ENCODE results near the gene LCTL.
"Not testable (repeated sequence)": the region's sequence is repeated elsewhere in the genome, so short reads cannot be mapped to it uniquely, and the experiment has no call there.

LCTL gene

DNA sequence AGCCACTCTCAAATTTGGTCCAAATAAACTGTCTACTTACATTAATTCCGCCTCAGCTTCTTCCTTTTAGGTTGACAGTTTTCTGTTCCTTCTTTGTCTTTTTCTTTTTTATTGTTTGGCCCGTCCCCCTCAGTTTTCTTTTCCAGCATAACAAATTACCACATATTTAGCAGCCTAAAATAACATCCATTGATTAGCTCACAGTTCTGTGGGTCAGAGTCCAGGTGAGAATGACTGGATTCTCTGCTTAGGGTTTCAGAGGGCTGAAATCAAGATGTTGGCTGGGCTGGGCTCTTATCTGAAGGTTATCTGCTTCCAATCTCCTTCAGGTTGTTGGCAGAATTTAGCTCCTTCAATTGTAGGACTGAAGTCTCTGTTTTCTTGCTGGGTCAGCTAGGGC, 24.6 kb upstream of the LCTL start:
- no peak for DNase-seq

DNA sequence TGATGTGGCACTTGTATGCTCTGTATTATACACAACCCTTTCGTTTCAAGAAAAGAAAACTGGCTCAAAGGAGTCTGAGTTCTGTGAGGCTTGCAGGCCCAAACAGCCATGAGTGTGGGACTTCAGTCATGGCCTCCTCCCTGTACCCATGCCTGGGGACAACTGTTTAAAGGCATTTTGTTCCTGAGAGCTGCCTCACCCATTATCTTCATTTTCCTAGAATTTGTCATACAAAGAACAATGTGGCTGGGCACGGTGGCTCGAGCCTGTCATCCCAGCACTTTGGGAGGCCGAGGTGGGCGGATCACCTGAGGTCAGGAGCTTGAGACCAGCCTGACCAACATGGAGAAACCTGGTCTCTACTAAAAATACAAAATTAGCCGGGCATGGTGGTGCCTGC, 23.6 kb upstream of the LCTL start:
- not testable (repeated sequence) for DNase-seq

DNA sequence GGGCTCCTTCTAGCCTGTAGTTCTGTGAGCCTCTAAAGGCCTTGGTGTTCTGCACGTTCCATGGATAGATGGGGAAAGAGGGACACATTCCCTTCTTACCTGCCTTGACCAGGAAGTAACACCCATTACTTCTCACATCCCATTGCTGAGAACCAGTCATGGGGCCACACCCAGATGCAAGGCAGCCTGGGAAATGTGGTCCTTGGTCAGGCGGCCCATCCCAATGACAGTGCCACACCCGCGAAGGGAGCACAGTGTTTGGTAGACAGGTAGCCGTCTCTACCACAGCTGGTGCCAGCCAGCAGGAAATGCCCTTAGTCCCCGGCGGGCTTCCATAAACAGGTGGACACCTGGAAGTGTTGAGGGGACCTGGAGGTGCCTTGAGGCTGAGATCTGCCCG, 23.2 kb upstream of the LCTL start:
- no peak for DNase-seq

DNA sequence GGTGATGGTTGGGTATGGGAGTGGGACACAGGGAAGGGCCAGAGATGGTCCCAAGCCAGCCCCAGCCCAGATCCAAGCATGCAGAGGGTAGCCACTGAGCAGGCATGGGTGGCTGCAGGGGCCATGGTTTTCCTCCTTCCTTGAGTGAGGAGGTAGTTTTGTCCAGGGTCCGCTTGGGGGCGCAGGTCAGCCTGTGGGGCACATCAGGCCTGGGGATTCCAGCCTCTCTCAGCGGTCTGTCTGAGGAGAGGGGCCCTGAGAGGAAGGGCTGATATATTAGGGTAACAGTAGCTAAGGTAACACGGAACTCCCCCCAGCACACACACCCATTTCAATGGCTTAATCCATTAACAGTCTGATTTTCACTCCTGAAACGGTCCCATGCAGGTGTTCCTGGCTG, 22.7 kb upstream of the LCTL start:
- DNase-seq = no peak

DNA sequence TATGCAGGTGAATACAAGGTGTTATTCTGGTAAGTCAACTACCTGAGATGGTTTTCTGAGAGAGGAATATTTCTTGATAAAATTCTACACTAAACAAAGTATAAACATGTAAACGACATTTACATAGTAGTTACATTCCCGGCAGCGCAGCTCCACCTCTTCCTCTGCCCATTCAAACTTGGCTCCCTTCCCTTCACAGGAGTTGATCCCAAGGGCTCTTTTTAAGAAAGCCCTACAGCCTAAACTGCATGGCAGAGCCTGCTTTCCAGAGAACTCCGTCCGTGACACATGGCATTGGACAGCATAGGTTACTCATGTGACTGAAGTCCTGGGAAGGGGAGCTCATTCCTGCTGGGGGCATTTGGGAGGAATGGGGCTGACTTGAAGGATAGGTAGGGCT, 22.0 kb upstream of the LCTL start:
- DNase-seq = no peak

DNA sequence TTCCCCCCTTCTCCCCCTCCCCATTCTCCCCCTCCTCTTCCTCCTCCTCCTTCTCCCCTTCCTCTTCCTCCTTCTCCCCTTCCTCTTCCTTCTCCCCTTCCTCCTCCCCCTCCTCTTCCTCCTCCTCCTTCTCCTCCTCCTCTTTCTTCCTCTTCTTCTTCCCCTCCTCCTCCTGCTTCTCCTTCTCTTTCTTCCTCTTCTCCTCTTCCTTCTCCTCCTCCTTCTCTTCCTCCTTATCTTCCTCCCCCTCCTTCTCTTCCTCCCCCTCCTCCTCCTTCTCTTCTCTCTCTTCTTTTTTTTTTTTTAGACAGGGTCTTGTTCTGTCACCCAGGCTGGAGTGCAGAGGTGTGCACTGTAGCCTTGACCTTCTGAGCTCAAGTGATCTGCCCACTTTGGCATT, 21.2 kb upstream of the LCTL start:
- no peak for DNase-seq

DNA sequence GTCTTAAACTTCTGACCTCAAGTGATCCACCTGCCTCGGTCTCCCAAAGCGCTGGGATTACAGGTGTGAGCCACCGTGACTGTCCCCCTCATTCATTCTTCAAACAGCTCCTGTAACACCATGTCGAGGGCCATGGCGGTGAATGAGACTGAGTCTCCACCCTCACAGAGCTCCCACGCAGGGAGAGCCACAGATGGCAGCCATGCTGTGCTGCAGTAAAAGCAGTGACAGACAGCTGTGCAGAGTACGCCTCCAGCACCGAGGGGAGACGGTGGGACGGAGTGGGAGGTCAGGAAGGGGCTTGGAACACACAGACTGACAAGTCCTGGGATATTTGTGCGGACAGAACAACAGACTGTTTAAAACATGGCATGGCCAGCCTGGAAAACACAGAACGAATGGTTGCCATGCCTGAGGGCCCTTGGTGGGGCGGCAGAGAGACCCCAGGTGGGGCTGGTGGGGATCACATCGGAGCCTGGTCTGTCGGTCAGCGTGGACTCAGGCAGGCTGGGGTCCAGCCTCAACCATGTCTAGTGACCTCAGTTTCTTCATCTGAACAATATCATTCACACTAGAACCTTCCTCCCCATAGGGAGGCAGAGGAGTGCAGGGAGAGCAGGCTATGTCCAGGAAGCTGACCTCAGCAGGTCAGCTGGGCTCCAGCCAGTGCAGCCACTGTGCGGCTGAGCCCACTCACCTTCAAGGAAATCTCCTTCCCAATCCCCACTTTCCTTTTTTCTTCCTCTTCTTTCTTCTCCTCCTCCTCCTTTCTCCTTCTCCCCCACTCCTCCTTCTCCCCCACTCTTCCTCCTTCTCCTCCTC, 20.6 kb upstream of the LCTL start:
- no peak for DNase-seq

DNA sequence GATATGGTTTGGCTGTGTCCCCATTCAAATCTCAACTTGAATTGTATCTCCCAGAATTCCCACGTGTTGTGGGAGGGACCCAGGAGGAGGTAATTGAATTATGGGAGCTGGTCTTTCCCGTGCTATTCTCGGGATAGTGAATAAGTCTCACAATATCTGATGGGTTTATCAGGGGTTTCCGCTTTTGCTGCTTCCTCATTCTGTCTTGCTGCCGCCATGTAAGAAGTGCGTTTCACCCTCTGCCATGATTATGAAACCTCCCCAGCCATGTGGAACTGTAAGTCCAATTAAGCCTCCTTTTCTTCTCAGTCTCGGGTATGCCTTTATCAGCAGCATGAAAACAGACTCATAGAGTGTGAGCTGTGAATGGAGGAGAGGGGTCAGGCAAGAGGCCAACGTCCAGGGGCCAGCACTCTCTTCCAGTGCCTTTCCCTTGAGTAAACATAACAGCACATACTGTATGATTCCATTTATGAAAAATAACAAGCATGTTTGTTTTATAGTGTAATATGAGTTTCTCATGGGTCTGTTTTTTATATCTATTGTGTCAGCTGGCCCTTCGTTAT, 16.3 kb upstream of the LCTL start:
- no peak for DNase-seq

DNA sequence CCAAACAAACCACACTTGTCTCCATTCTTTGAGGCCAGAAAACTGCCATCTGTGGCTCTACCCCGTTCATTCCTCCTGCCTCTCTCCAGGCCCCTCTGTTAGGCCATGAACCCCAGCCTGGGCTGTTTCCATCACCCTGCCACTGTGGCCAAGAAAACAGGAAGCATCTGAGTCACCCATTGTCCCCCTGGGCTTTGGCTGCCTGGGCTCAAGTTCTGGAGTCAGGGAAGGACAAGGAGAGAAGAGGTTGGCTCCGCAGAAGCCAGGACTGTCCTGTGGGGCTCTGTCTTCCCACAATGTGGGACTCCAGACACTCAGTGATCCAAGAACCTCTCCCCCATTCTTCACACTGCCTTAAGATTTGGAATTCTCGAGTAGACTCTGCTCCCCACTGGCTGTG, 14.8 kb upstream of the LCTL start:
- no peak for DNase-seq

DNA sequence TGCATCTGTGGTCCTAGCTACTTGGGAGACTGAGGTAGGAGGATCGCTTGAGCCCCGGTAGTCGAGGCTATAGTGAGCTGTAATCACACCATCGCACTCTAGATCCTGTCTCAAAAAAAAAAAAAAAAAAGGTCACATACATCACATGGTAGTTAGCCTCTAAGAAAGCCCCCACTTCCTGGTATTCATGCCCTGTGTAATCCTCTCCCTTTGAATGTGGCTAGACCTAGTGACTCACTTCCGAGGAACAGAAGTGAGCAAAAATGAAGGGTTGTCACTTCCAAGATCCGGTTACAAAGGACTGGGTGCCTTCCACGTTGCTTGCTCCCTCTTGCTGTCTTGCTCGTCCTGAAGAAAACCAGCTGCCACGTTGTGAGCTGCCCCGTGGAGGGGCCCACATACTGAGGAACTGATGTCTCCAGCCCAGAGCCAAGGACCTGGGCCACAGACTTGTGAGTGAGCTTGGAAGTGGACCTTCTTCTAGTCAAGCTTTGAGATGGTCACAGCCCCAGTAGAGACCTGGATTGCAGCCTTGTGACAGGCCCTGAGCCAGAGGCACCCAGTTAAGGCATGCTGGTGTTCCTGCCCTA, 12.6 kb upstream of the LCTL start:
- no peak for DNase-seq

DNA sequence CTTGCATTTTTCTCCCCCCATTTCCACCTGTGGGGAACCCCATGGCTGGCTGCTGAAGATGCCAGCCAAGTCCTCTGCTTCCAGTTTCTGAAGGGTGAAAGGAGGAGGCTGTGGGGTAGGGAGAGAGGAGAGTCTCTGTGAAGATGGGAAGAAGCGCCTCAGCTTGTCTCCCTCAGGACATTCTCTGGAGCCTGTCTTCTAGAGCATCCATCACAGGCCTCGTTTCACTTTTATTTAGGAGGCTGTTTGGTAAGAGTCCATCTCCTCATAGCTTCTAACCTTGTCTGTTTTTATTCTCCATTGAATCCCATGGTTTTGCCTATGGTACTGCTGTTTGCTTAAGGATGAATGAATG, 8.8 kb upstream of the LCTL start:
- no peak for DNase-seq

DNA sequence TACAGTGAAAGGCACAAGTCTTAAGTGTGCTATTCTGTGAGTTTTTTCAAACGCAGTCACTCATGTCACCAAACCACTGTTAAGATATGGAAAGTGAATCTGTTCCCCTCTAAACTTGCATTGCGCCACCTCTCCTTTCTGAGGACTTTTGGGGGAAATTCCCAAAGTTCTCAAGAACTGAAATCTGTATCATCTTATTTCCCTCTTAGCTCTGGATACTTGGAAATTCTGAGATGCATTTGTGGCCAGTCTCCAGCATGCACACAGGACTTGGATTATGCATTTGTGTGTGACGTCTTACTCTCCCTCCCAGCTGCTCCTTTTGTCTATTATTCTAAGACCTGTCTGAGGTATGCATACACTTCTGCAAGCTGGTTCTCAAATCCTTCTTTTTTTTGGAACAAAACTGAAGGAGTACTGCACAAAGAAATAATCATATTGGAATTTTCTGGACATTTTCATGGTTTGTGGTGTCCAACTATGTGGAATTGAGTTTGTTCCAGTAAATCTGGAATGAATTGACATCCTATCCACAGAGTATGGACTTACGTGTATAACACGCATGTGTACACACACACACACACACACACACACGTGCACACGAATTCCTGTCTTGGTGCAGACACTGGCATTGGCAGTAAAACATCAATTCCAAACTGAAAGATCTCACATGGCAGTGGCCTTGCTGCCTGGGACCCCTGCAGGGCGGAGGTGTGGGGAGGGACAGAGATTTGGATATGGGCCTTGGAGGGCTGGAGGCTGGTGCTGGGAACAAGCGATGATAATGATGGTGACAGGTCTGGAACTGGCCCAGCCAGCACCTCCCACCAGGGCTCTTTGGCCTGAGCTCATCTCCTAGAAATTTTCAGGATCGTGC, 8.2 kb upstream of the LCTL start:
- no peak for DNase-seq

DNA sequence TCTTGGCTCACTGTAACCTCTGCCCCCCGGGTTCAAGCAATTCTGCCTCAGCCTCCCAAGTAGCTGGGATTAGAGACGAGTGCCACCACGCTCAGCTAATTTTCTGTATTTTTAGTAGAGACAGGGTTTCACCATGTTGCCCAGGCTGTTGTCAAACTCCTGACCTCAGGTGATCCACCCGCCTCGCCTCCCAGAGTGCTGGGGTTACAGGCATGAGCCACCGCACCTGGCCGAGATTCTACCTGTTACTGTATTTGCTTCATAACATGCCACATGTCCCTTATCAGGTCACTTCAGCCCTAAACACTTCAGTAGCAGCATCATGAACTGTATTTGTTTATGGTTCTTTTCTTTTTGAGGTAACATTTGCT, 7.5 kb upstream of the LCTL start:
- DNase-seq = no peak

DNA sequence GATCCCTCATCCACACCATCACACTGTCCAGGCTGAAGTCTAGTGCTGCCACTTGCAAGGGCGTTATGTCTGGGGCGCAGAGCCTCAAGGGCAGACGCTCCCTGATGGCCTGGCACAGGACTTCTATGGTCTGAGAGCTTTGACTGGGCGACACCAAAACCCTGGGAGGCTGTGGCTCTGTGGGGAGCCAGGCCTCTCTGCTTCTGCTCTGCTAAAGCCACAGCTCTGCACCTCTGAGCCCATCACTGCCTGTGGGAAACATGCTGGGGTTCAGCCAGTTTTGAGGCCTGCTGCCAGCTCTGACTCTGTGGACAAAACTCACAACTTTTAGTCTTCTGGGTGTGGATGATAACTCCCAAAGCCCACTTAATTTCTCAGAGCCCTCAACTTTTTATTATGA, 6.3 kb upstream of the LCTL start:
- no peak for DNase-seq

DNA sequence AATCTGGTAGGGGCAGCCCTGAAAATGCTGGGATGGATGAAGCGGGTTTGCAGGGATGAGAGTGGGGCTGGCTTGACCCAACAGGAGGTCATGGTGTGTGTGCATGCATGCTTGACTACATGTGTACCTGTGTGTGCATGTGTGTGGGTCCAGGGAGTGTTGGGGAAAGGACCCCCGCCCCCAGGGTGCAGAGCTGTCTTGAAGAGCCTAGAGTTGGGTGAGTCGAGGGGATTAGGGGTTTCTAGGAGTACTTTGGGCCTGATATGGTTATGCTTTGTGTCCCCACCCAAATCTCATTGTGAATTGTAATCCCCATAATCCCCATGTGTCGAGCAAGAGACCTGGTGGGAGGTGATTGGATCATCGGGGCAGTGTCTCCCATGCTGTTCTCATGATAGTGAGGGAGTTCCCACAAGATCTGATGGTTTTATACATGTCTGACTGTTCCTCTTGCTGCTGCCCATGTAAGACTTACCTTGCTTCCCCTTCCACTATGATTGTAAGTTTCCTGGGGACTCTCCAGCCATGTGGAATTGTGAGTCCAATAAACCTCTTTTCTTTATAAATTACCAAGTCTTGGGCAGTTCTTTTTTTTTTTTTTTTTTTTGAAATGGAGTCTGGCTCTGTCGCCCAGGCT, 5.2 kb upstream of the LCTL start:
- DNase-seq = no peak

DNA sequence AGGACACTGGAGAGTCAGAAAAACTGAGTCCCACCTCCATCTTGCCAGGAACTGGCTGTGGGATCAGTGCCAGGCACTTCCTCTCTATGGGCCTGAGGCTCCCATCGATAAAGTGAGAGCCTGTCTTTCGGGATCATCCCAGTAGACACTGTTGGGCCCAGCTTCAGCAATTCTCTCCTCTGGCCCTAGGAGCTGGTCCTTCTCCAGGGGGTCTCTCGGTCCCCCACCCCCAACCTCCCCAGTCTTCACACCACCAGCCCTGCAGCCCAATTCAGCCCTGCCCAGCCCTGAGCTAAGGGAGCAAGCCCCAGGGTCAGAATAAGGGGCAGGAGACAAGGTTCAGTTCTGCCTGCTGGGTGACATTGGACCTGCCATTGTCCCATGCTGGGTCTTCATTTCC, 4.5 kb upstream of the LCTL start:
- DNase-seq = no peak

DNA sequence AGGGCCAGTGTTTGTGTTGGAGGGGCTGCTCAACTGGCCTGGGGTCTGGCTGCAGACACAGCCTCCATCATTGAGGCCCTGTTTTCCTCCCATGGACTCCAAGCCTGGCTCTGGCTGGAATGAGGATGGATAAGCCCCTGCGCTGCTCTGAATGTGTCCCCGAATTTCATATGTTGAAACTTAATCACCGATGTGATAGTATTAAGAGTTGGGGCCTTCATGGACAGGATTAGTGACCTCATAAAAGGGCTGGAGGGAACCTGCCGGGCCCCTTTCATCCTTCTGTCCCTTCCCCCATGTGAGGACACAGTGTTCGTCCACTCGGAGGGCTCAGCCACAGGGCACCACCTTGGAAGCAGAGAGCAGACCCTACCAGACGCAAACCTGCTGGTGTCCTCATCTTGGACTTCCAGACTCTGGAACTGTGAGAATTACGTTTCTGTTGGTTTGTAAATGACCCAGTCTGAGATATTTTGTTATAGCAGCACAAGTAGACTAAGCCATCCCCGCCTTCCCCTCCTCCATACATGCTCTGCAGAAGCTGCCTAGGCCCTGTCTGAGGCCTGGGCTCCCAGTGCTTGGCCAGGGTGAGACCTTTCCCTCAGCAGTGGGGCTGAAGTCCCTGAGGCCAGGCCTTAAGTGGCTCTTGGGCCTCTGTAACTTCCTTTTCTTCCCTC, 3.8 kb upstream of the LCTL start:
- no peak for DNase-seq

DNA sequence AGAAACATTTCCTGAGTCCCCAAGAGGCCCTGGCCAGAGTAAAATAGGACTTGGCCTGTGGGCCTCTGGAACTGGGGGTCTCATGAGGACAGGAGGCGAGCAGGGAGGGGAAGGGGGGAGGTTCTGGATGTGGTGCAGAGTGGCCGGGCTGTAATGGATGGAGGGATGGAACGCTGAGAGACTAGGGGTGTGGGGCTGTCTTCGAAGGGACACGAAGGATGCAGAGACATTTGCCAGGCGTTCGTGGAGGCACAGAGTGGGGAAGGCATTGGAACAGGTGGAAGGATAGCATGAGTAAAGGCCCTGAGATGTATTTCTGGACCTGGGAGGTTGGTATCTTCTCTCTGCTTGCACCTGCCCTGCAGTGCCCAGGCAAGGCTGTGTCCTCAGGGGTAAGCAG, 2.1 kb upstream of the LCTL start:
- no peak for DNase-seq

DNA sequence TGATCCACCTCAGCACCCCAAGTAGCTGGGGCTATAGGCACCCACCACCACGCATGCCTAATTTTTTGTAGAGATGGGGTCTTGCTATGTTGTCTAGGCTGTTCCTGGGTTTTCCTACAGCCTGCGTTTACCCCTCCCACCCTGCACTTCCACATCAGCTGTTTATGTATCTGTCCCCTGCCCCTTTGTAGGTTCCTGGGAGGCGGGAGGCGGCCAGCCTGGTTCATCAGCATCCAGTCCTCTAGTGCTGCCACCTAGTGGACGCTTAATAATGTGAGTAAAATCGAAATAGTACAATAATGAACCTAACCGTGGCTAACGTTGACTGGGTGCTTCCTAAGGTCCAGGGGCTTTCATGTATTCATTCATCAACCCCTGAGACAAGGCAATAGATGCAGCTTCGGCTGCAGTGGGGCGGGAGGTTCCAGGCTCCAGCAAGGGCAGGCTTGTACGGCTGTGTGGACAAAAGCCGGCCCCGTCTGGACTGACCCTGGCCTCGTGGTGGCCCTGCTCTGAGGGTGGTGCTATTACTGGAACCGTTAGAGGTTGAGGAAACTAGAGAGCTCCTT, 1.2 kb upstream of the LCTL start:
- DNase-seq = peak; percentile 33

DNA sequence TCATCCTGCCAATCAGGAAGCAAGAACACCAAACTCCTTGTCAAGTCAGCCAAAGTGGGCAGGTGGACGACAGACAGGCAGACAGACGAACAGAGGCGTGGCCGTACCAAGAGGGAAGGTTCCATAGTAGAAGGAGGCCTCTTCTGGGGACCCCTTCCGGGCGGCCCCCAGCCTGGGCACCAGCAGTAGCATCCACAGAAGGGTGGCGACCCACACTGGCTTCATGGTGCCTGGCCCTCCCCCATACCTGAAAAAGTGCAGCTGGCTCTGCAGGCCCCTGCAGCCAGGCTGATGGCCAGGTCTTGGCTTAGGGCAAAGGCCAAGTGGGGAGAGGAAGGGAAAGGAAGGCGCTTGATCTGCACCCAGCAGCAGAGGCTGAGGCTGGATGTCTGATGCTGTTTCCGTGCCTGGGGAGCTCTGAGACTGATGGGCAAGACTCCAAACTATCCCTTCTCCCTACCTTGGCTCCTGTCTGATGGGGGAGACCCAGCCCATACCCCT, 607 bp downstream of the LCTL start:
- DNase-seq = no peak

DNA sequence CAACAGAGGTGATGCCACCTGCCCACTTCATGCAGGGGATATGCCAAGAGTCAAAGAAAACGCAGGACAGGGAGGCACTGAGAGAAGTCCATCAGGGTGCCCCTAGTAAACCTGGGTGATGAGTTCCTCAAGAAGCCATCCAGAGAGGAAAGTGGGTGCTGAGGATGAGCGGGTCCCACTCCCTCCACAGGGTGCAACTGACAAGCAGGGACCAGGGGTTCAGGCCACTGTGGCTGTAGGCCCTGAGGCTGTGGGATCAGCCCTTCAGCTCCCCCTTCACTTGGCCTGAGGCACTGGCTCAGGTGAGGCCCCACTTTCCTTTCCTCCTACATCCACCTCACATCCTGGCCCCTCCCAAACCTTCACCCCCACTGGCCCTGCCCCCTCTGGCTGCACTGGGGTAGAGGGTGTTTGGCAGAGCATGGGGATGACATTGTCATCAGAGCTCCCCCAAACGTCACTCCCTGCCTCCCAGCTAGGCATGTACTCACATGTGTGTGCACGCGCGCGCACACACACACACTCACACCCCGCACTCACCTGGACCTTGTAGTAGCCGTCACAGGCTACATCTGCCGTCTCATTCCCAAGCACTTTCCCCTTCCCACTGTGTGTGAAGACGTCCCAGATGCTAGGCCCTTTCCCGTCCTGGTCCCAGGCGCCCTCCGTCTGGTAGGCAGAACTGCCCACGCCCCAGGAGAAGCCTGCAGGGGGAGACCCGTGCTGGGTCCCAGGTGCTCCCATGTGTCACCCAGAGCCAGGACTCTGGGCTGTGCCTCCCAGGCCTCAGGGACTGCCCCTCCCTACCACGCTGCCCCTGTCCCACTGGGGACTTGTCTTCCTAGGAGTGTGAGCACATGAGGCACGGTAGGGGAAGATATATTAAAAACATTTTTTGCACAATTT, 1.4 kb downstream of the LCTL start:
- DNase-seq = no peak

Data from T-helper 9 cell (primary cell).